NCI-H2171 treated with DMSO at 0.1 percent for 48 hours (cell line): Measurements from ENCODE around the gene MRPS26.
A peak's percentile ranks its signal among the peaks of the same experiment; 100 is the strongest.
"Not testable (repeated sequence)": the region's sequence is repeated elsewhere in the genome, so short reads cannot be mapped to it uniquely, and the experiment has no call there.

Experiments
- DNase-seq: peaks from one replicate; lab custom pipeline; 2025; lab: John Stamatoyannopoulos, UW

The MRPS26 gene

DNA sequence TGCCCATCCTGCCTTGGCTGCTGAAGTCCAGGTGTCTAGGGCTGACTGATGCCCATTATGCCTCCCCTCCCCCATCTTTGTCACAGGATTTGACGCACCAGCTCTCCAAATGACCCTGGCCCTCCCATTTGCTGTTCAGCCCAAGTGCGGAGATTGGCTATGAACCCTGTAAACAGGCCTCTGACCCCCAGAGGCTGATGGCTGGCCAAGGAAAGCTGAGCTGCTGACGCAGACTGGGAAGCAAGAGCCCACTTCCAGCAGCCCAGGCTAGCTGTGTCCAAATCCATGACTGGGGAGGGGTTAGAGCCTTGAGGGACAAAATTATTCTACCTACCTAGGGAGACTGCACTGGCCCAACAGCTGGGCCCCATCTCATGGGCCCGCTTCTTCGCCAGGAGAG, 3.2 kb upstream of the MRPS26 start:
- DNase-seq, result no peak

DNA sequence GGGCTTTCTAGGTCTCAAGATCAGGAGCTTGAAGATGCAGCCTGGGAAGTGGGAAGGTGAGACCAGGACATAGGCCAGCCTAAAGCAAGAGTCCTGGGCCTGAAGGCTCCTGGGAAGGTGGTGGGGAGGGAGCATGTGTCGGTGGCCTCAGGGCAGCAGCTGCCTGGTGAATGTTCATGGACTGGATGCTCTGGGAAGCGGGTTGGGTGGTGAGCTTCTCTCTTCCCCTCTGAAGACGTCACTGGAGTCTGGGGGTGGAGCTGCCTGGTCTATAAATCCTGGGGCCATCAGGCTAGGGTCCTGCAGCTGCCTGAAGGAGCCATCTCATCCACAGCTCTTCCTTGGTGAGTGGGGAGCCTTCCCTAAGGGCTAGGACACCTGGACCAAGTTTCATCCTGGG, 2.5 kb upstream of the MRPS26 start, which contains the start of gene GNRH2:
Gene GNRH2 (plus strand): TSS at position 301 of the 400 bp plus-strand sequence. CDS start 793 bp downstream, outside the sequence.
- no peak for DNase-seq

DNA sequence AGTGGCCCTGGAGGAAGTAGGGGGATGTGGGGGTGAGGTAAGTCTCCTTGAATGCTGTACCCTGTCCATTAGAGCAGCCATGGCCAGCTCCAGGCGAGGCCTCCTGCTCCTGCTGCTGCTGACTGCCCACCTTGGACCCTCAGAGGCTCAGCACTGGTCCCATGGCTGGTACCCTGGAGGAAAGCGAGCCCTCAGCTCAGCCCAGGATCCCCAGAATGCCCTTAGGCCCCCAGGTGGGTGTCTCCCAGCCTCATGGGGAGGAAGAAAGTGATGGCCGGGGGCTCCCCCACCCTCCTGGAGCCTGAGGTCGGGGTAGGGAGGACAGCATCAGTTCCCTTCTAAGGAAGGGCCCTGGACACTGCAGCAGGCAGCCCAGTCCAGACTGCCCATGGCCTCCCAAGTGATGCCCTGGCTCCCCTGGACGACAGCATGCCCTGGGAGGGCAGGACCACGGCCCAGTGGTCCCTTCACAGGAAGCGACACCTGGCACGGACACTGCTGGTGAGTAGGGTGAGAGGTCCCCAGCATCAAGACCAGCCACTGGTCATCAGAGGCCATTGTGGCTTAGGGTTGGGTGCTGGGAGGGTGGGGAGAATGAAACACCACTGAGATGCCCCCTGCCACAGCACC, 1.4 kb upstream of the MRPS26 start:
- no peak for DNase-seq

DNA sequence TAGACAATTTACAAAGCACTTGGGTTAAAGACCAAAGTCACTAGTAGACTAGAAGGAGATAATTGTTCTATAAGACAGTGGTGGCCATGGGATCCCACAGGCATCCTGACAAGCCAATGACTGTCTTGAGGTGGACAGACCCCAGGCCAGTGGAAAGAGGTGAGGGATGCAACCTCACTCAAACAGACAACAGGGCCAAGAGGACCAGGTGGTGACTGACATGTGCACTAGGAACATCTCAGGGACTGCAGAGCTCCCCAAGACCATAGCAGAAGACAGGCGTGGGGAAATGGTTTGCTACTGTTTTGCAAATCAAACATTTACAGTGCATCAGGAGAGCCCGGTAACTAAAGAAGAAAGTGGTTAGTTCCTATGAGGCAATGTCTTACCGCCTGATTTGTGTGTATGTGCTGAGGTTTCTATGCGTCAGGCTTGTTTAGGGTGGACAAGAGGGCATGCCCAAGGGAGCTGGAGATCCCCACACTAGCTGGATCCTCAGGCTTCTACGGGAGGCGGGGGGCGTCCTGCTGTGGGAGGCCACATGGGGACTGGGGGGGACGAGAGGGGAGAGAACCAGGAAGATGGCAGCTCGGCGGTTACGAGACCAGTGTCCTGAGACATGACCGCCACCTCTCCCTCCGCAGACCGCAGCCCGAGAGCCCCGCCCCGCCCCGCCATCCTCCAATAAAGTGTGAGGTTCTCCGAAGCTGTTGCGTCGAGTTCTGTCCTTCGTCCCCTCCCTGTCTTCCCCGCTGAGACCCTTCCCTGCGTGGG, 623 bp upstream of the MRPS26 start:
- peak; percentile 77 for DNase-seq

DNA sequence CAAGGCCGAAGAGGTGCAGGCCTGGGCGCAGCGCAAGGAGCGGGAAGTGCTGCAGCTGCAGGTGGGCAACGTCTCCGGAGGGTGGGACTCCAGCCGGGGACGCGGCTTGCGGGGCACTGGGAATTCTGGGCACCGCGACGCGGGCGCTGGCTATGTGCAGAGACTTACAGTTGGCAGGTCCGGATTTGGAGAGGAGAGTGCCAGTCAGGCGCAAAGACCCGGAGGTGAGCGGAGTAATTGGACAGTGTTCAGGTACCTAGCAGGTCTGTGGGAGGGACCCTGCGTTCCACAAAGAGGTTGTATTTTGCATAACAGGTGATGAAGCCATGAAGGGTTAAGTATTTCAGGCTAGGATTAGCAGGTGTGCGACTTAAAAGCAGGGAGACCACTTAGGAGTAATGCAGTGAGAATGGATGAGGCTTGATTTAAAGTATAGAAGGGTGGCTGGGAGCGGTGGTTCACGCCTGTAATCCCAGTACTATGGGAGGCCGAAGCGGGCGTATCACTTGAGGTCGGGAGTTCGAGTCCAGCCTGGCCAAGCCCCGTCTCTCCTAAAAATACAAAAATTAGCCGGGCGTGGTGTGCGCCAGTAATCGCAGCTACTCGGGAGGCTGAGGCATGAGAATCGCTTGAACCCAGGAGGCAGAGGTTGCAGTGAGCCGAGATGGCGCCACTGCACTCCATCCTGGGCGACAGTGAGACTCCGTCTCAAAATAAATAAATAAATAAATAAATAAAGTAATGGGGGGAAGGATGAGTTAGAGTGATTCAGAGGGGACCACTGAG, 1.0 kb downstream of the MRPS26 start:
- peak; percentile 70 for DNase-seq

DNA sequence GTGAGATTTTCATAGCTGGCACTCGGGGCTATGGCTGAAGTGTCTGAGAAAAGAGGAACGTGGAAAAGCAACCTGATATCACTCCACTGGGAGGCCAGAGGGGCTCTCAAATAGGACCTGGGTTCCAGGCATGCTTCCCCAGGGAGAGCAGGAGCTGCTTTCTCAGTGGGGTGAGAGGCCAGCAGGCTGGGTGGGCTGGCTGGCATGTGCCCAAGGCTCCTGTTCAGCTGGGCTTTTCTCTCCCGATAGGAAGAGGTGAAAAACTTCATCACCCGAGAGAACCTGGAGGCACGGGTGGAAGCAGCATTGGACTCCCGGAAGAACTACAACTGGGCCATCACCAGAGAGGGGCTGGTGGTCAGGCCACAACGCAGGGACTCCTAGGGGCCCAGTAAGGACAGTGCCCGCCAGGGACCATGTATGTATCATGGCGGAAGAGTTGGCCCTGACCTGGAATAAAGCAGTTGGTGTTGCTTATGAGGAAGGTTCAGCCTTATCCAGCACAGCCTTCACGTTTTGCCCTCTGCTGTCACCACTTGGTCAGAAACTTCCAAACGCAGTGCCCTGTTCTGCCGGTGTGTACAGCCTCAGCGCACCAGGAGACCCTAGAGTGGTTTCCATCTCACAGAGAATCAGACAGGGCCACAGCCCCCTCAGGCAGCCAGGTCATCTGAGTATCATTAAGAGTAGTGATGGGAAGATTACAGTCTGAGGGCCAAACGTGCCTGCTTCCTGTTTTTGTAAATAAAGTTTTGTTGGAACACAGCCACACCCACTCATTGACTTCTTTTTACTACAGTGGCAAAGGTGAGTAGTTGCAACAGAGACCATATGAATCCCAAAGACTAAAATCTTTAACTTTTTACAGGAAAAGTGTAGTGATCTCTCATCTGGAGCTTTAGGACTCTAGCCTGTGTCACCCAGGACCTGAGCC, 1.9 kb downstream of the MRPS26 start:
- no peak for DNase-seq

DNA sequence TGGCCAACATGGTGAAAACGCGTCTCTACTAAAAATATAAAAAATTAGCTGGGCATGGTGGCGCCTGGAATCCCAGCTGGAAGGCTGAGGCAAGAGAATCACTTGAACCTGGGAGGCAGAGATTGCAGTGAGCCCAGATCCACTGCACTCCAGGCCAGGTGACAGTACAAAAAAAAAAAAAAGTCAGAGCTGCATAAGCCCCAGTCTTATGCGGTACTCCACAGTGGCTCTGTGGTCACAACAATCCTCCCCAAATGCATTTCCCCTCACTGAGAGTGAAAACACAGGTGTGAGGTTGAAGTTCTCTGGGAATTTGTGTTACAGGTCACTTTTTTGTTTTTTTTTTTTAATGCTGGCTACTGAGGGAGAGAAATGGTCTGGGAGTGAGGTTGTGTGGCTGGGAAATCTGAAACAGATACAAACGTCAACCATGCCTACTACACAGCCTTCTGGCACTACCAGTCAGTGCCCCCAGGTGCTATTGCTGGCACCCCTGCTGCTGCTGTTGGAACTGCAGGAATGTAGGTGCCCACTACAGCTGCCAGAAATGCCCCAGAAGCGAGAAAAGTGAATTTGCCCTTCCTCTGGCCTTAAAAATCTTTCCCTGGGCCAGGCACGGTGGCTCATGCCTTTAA, 5.7 kb downstream of the MRPS26 start:
- DNase-seq, result no peak

DNA sequence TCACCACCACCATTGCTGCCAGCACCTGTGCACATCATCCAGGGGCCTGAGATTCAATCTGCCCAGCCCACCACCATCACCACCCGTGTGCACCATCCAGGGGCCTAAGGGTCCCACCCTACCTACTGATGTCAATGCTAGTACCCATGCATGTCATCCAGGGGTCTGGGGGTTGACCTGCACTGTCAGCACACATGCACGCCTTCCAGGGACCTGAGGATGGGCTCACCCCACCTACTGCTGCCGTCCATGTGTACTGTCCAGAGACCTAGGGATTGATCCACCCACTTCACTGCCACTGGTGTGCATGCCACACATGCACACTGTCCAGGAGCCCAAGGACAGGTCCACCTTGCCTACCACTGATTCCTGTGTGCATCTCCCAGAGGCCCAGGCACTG, 13.6 kb downstream of the MRPS26 start:
- DNase-seq, result no peak

DNA sequence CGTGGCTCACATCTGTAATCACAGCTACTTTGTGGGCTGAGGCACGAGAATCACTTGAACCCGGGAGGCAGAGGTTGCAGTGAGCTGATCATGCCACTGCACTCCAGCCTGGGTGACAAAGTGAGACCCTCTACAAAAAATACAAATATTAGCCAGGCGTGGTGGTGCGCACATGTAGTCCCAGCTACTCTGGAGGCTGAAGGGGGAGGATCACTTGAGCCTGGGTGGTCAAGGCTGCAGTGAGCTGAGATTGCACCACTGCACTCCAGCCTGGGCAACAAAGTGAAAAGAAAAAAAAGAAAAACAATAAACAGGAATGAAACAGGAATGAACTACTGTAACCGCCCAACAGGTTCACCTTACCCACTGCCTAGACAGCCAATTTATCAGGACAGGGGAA, 18.3 kb downstream of the MRPS26 start:
- DNase-seq, result not testable (repeated sequence)

DNA sequence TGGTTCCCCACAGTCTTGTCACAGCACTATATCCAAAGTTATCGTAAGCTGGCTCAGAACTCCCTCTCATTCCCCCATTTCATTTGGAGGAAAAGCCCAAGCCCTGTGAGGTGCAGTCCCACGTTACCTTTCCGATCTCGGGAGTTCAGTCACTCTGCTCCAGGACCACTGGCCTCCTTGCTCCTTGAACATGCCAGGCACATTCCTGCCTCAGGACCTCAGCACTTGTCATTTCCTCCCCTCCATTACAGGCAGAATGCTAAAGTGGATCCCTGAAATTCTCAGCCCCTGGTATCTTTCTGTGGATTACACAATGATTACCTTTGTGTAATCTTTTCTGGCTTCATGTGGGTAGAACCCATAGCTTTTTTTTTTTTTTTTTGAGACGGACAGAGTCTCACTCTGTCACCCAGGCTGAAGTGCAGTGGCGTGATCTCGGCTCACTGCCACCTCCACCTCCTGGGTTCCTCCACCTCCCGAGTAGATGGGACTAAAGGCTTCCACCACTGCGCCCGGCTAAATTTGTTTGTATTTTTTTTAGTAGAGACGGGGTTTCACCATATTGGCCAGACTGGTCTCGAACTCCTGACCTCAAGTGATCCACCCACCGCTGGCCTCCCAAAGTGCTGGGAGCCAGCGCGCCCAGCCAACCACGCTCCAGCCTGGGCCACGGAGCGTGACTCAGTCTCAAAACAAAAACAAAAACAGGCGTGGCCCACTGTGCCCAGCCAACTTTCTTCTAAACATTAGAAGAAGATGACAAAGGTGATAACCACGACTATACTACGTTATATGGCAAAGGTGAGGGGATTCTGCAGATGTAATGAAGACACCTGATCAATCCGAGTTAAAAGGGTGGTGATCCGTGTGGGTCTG, 21.5 kb downstream of the MRPS26 start:
- no peak for DNase-seq

DNA sequence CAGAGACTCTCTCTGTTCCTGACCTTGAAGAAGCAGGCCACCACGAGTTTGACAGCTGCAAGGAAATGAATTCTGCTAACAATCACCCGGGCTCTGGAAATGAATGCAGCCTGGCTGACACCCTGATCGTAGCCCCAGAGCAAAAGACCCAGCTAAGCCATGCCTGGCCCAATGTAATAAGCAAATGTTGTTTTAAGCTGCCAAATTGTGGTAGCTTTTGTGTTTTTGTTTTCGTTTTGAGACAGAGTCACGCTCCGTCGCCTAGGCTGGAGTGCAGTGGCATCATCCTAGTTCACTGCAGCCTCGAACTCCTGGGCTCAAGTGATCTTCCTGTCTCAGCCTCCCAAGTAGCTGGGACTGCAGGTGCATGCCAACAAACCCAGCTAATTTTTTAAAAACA, 22.2 kb downstream of the MRPS26 start:
- DNase-seq, result no peak

DNA sequence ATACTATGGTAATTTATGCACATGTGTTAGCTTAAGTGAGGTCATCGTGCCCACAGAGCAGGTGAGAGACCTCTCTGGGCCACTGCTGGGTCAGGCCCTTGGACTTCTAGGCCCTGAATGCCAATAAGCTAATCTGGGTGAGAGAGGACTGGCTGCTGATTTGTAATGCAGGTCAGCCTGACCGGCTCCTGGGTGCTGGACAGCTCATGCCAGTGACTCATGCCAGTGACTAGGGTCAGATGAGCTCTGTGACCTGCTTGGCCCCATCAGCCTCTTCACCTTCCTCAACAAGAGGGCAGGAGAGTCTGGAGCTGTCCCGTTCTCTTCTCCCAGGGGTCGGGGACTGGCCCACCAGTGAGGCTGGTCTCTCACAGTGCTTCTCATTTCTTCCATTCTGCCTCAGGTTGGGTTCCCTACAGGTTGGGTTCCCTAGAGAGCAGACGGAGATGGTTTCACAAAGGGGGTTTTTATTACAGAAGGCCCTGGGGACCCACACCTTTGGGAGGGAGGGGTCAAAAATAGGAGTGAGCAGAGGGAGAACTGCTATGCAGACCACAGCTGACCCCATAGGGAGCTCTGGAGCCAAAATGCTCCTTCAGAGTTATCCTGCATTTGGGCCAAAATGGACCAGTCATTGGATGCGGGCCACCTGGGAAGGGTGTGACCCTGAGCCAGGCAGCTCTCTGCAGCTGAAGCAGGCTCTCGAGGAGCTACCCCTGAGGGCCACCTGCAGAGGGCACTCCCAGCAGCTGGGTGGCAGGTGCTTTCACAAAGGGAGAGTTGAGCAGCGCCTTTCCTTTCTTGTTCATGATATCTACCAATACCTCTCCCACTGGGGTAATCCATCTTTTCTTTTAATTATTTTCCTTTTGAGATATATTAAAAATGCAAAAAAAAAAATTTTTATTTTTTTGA, 23.4 kb downstream of the MRPS26 start:
- DNase-seq, result no peak

DNA sequence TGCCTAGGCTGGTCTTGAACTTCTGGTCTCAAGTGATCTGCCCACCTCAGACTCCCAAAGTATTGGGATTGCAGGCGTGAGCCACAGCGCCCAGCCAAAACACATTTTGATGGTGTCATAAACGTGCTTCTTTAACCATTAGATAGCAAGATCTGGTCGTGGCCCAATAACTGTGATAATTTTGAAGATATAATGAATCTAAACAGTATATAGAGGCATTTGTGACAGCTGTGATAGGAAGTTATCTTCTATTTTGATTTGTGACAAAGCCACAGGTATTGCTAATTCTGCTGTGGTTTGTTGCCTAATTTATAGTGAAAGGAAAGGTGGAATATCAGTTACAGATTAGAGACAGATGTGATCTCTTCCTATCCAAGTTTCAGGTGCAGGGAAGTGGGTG, 24.9 kb downstream of the MRPS26 start:
- DNase-seq, result no peak

DNA sequence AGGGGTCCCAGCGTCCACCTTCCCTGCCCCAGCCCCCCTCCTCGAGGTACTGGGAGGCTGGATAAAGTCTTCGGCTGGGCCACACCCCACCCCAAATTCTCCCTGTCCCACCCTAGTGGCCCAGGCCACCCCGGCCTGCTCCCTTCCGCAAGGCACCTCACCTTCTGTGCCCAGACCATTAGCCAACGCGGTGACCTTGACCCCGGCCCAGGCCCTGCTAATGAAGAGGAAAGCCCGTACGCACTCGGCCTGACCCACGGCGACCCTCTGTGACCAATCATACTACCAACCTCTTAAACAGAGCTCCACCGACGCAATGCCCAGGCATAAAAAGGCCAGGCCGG, 25.4 kb downstream of the MRPS26 start:
- no peak for DNase-seq

DNA sequence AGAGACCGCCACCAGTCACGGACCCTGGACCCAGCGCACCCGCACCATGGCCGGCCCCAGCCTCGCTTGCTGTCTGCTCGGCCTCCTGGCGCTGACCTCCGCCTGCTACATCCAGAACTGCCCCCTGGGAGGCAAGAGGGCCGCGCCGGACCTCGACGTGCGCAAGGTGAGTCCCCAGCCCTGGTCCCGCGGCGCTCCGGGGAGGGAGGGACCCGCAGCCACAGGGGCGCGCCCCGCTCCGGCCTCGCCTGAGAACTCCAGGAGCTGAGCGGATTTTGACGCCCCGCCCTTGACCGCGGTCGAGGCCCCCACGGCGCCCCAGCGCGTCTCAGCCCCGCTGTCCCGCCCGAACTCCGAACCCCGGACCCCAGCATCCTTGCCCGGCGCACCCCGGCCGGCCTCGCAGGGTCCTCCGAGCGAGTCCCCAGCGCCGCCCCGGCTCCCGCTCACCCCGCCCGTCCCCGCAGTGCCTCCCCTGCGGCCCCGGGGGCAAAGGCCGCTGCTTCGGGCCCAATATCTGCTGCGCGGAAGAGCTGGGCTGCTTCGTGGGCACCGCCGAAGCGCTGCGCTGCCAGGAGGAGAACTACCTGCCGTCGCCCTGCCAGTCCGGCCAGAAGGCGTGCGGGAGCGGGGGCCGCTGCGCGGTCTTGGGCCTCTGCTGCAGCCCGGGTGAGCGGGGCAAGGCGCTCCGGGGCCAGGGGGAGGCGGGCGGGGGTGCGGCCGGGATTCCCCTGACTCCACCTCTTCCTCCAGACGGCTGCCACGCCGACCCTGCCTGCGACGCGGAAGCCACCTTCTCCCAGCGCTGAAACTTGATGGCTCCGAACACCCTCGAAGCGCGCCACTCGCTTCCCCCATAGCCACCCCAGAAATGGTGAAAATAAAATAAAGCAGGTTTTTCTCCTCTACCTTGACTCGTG, 26.0 kb downstream of the MRPS26 start, which contains the start of gene OXT:
Gene OXT (plus strand): TSS at position 11 of the 920 bp plus-strand sequence. CDS start 36 bp downstream, at position 47.
- DNase-seq, result no peak

DNA sequence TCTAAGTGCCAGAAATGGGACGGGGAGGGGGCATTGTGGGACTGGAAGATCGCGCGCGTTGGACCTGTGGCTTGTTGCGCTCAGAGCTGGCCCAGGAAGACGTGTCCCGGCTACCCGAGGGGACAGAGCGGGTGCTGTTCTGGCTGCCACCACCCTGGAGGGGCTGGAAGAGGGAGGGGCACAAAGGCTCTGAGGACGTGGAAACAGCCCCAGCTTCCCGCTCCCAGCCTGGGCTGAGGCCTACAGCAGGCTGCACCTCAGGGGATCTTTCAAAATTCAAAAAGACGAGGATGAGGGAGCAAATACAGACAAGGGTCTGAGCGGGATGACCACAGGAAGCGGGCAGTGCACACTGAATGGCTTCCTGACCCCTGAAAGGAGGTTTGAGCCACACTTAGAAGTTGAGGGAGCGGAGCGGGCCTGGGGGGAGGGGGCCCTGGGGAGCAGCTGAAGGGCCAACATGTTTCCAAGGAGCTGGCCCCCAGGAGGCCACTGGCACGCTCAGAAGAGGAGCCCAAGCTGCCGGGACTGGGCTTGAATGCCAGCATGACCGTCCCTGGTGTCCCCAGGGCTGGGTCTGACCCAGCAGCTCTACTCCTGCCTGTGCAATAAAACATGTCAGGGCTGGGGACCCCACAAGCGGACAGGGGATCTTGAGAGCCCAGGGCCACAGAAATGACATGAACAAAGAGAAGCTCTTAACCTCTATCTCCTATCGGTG, 26.8 kb downstream of the MRPS26 start:
- no peak for DNase-seq

DNA sequence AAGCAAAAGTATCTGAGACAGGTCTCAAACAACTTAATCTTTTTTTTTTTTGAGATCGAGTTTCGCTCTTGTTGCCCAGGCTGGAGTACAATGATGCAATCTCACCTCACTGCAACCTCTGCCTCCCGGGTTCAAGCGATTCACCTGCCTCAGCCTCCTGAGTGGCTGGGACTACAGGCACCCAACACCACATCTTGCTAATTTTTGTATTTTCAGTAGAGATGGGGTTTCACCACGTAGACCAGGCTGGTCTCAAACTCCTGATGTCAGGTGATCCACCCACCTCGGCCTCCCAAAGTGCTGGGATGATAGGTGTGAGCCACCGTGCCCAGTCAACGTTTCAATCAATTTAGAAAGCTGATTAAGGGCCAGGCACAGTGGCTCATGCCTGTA, 27.4 kb downstream of the MRPS26 start:
- DNase-seq, result not testable (repeated sequence)
